NCI-H82 treated with DMSO at 0.1 percent for 48 hours (cell line): Measurements from ENCODE around the gene GSTM4.
"Not testable (repeated sequence)": the region's sequence is repeated elsewhere in the genome, so short reads cannot be mapped to it uniquely, and the experiment has no call there.

Experiments used
- DNase-seq: peaks from one replicate; lab custom pipeline; 2025; ENCODE audit not compliant: unreplicated experiment; lab: John Stamatoyannopoulos, UW

The GSTM4 gene

GRCh38 chr1:109637446-109637845 is 18.5 kb upstream of the GSTM4 start:
- DNase-seq, result no peak

- DNase-seq, result peak; percentile 25
These were observed 16.6 kb upstream of the GSTM4 start for GRCh38 chr1:109639063-109639840.

- no peak for DNase-seq
These were observed 16.1 kb upstream of the GSTM4 start for GRCh38 chr1:109639841-109640184.

GRCh38 chr1:109640285-109640865 is 15.5 kb upstream of the GSTM4 start:
- DNase-seq, result peak; percentile 53

- DNase-seq, result no peak
These were observed 14.7 kb upstream of the GSTM4 start for GRCh38 chr1:109641078-109641740.

GRCh38 chr1:109641861-109642260 is 14.0 kb upstream of the GSTM4 start:
- no peak for DNase-seq

- DNase-seq, result no peak
These were observed 13.3 kb upstream of the GSTM4 start for GRCh38 chr1:109642626-109643025.

- DNase-seq, result peak; percentile 50
These were observed 12.3 kb upstream of the GSTM4 start for GRCh38 chr1:109643385-109644230.

- no peak for DNase-seq
These were observed 11.2 kb upstream of the GSTM4 start for GRCh38 chr1:109644670-109645069.

GRCh38 chr1:109649491-109649914 is 6.4 kb upstream of the GSTM4 start:
- no peak for DNase-seq

- no peak for DNase-seq
These were observed 5.3 kb upstream of the GSTM4 start for GRCh38 chr1:109650609-109651008.

GRCh38 chr1:109652402-109652801 is 3.5 kb upstream of the GSTM4 start:
- DNase-seq, result no peak

- DNase-seq, result no peak
These were observed 2.6 kb upstream of the GSTM4 start for GRCh38 chr1:109653306-109653705.

- no peak for DNase-seq
These were observed 1.4 kb upstream of the GSTM4 start for GRCh38 chr1:109654519-109654918.

- DNase-seq, result no peak
These were observed 1.5 kb downstream of the GSTM4 start for GRCh38 chr1:109657395-109657794.

GRCh38 chr1:109657970-109658369 is 2.1 kb downstream of the GSTM4 start:
- no peak for DNase-seq

GRCh38 chr1:109658533-109659042 is 2.7 kb downstream of the GSTM4 start:
- DNase-seq, result no peak

- no peak for DNase-seq
These were observed 3.2 kb downstream of the GSTM4 start for GRCh38 chr1:109659145-109659544.

GRCh38 chr1:109659997-109660690 is 4.2 kb downstream of the GSTM4 start:
- peak; percentile 48 for DNase-seq

GRCh38 chr1:109660691-109661026 is 4.8 kb downstream of the GSTM4 start:
- not testable (repeated sequence) for DNase-seq

GRCh38 chr1:109661391-109661790 is 5.5 kb downstream of the GSTM4 start:
- DNase-seq, result no peak
